Activated T-helper 17 cell treated with anti-CD3 and anti-CD28 coated beads, Interleukin-2, amount 50 U/mL, for 72 hours (primary cell): ENCODE results near the gene THY1. TPM values are rescaled to one million over a fixed set of nuclear protein-coding genes. Genes with fewer than 3 reads are reported as not detected.
A peak's percentile ranks its signal among the peaks of the same experiment; 100 is the strongest.
"Not testable (repeated sequence)": the region's sequence is repeated elsewhere in the genome, so short reads cannot be mapped to it uniquely, and the experiment has no call there.

ENCODE experiments used
- ATAC-seq: fragments of 150-1000 bp; cut with Tn5 transposase; replicated peaks from 2 replicates; pipeline ENCODE4 v1.10.0; 2021; ENCODE audit warnings: mild to moderate bottlenecking, moderate library complexity
- H3K27ac Mint-ChIP-seq: one replicate; pipeline ENCODE4 v1.8.0; 2022; ENCODE audit warnings: mixed read lengths
- H3K27me3 Mint-ChIP-seq: one replicate; pipeline ENCODE4 v1.8.0; 2022; ENCODE audit warnings: mixed read lengths
- H3K36me3 Mint-ChIP-seq: one replicate; pipeline ENCODE4 v1.8.0; 2022; ENCODE audit warnings: low read depth, mild to moderate bottlenecking, mixed read lengths
- H3K4me1 Mint-ChIP-seq: one replicate; pipeline ENCODE4 v1.8.0; 2022; ENCODE audit warnings: mixed read lengths
- H3K4me3 Mint-ChIP-seq: one replicate; pipeline ENCODE4 v1.8.0; 2022; ENCODE audit warnings: mild to moderate bottlenecking, mixed read lengths
- H3K9me3 Mint-ChIP-seq: one replicate; pipeline ENCODE4 v1.8.0; 2022; ENCODE audit warnings: mixed read lengths
- total RNA-seq, 2 donors: library from RNA; stranded (reverse); gene quantifications; one replicate each; pipeline ENCODE4 v1.2.3, GENCODE V29; 2022

THY1 gene
- total RNA-seq, 2 donors from 2014 or later, result 1.1 to 4.7 TPM

- Mint-ChIP-seq H3K27me3 (peaks cover 43% of the 10 kb centered on the region), H3K27ac (no peak overlapping the region), H3K4me1 (no peaks in the 10 kb centered on the region), H3K36me3 (no peaks in the 10 kb centered on the region), H3K4me3 (no peak overlapping the region), H3K9me3 (no peaks in the 10 kb centered on the region)
- ATAC-seq, result no peak
Observed at GRCh38 chr11:119450590-119451326, 27.8 kb upstream of the THY1 start.

- ATAC-seq, result no peak
- Mint-ChIP-seq H3K9me3 (no peaks in the 10 kb centered on the region), H3K27ac (no peak overlapping the region), H3K27me3 (peaks cover 43% of the 10 kb centered on the region), H3K36me3 (no peaks in the 10 kb centered on the region), H3K4me3 (no peak overlapping the region), H3K4me1 (no peaks in the 10 kb centered on the region)
Observed at GRCh38 chr11:119449498-119449897, 26.5 kb upstream of the THY1 start.

GRCh38 chr11:119448380-119448779, 25.4 kb upstream of the THY1 start:
- no peak for ATAC-seq
- Mint-ChIP-seq H3K27ac (no peak overlapping the region), H3K27me3 (peaks cover 38% of the 10 kb centered on the region), H3K36me3 (no peaks in the 10 kb centered on the region), H3K4me3 (no peak overlapping the region), H3K4me1 (no peaks in the 10 kb centered on the region), H3K9me3 (no peaks in the 10 kb centered on the region)

DNA sequence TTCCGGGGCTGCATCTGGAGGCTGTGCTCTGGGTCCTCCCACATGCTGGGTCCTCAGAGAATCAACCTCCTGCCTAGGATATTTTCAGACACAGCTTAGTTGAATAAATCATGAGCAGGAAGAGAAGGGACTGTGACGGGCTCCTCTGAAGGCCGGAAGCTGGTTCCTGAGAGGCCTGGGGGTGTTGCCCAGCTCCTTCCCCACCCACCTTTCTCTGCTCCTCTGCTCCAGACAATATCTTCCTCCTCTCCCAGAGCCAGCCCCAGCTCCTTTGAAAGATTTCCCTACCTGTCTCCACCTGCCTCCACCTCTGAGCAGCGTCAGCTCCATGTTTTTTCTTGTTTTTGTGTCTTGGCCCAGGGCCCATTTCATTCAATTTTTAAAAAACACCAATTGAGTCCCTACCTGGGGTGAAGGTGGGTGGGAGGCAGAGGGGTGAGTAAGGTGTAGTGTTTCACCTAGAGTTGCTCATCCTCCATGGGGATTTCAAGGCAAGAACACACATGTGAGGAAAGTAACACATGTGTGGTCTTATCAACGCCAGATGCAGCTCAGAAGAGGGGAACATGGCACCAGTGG, 24.8 kb upstream of the THY1 start:
- Mint-ChIP-seq H3K36me3 (no peaks in the 10 kb centered on the region), H3K4me3 (no peak overlapping the region), H3K4me1 (no peaks in the 10 kb centered on the region), H3K9me3 (no peaks in the 10 kb centered on the region), H3K27ac (no peak overlapping the region), H3K27me3 (peaks cover 34% of the 10 kb centered on the region)
- no peak for ATAC-seq

DNA sequence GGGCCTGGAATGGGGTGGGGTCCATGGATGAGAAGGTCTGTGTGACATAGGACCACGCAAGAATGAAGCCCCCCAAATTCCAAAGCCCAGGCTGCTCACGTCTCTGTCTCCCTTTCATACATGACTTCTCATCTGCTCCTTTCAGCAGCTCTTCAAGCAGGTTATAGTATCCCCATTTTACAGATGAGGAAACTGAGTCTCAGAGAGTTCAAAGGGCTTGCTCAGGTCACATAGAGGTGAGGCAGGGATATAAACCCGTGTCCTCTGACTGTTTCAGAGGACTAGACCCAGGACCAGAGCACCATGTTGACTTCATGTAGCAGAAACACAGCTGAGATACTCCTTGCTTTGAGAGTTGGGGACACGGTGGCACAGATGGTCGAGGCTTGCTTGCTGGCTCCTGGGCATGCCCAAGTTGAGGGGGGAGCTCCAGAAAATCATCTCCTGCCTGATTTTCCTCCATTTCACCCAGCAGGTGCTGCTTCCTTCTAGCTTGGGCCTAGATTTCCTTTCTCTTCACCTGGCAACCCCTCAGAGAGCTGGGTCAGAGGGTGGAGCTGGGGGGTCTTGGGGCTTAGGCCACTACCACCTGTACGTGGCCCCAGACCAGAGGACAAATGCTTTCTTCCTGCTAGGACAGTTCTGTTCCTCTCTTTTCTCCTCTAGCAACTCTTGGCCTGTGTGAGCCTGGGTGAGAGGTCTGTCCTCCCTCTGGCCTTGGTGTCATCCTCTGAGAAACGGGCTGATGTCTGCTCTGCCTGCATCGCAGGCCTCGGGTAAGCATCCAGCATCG, 24.1 kb upstream of the THY1 start:
- no peaks in the 10 kb centered on the region for H3K36me3 Mint-ChIP-seq
- H3K27me3 Mint-ChIP-seq, result peaks cover 32% of the 10 kb centered on the region
- H3K4me3 Mint-ChIP-seq, result no peak overlapping the region

DNA sequence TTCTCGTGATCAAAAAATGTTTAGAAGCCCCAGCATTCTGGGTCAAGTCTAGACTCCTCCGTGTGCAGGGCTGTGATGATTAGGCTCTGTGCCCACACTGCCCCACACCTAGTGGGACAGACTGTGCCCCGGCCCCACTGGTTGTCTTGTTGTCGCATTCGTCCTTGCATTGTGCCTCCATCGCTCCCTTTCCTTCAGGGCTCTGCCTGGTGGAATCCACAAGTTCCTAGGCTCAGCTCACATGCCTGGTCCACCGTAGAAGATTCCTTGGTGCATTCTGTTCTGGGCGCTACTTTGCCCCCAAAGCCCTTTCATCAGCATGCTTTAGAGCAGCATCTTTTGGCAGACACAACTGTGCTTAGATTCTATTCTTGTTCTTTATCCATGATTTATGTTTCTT, 23.5 kb upstream of the THY1 start:
- peaks cover 32% of the 10 kb centered on the region for H3K27me3 Mint-ChIP-seq
- no peaks in the 10 kb centered on the region for H3K36me3 Mint-ChIP-seq
- no peak overlapping the region for H3K4me3 Mint-ChIP-seq
- H3K4me1 Mint-ChIP-seq, result no peaks in the 10 kb centered on the region
- ATAC-seq, result no peak
- no peaks in the 10 kb centered on the region for H3K9me3 Mint-ChIP-seq
- no peak overlapping the region for H3K27ac Mint-ChIP-seq

More for the DNA sequence above, 24.1 kb upstream of the THY1 start:
- Mint-ChIP-seq H3K27ac (no peak overlapping the region), H3K9me3 (no peaks in the 10 kb centered on the region), H3K4me1 (no peaks in the 10 kb centered on the region)
- no peak for ATAC-seq

DNA sequence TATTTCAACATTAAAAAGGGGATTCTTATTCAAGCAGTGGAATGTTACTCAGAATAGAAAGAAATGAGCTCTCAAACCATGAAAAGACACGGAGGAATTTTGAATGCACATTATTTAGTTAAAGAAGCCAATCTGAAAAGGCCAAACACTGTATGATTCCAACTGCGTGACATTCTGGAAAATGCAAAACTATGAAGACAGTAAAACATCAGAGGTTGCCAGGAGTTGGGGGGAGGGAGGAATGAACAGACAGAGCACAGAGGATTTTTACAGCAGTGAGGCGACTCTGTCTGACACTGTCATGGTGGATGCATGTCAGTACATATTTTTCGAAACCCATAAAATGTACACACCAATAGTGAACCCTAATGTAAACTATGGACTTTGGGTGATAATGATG, 22.9 kb upstream of the THY1 start:
- Mint-ChIP-seq H3K36me3 (no peaks in the 10 kb centered on the region), H3K27me3 (peaks cover 31% of the 10 kb centered on the region), H3K4me3 (no peak overlapping the region), H3K27ac (no peak overlapping the region), H3K9me3 (no peaks in the 10 kb centered on the region), H3K4me1 (peaks cover 3% of the 10 kb centered on the region)
- no peak for ATAC-seq

GRCh38 chr11:119445379-119445778, 22.4 kb upstream of the THY1 start:
- H3K4me1 Mint-ChIP-seq, result peaks cover 3% of the 10 kb centered on the region
- H3K4me3 Mint-ChIP-seq, result no peak overlapping the region
- H3K27ac Mint-ChIP-seq, result no peak overlapping the region
- no peaks in the 10 kb centered on the region for H3K9me3 Mint-ChIP-seq
- no peak for ATAC-seq
- no peaks in the 10 kb centered on the region for H3K36me3 Mint-ChIP-seq
- peaks cover 27% of the 10 kb centered on the region for H3K27me3 Mint-ChIP-seq

DNA sequence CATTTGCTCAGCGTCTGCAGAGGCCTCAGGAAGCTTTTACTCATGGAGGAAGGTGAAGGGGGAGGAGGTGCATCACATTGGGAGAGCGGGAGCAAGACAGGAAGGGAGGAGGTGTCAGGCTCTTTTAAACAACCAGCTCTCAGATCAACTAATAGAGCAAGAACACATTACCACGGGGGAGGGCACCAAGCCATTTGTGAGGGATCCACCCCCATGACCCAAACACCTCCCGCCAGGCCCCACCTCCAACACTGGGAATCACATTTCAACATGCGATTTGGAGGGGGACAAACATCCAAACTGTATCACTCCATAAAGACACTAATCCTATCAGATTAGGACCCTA, 18.9 kb upstream of the THY1 start:
- no peak for ATAC-seq
- H3K4me1 Mint-ChIP-seq, result peaks cover 3% of the 10 kb centered on the region

GRCh38 chr11:119438599-119438998, 15.6 kb upstream of the THY1 start:
- Mint-ChIP-seq H3K9me3 (peaks cover 3% of the 10 kb centered on the region), H3K4me1 (peaks cover 3% of the 10 kb centered on the region), H3K27ac (no peak overlapping the region), H3K36me3 (no peaks in the 10 kb centered on the region), H3K27me3 (peaks cover 11% of the 10 kb centered on the region), H3K4me3 (no peak overlapping the region)
- ATAC-seq, result no peak

More for the DNA sequence above, 18.9 kb upstream of the THY1 start:
- Mint-ChIP-seq H3K9me3 (no peaks in the 10 kb centered on the region), H3K36me3 (no peaks in the 10 kb centered on the region), H3K27ac (no peak overlapping the region), H3K4me3 (no peak overlapping the region), H3K27me3 (peaks cover 18% of the 10 kb centered on the region)

DNA sequence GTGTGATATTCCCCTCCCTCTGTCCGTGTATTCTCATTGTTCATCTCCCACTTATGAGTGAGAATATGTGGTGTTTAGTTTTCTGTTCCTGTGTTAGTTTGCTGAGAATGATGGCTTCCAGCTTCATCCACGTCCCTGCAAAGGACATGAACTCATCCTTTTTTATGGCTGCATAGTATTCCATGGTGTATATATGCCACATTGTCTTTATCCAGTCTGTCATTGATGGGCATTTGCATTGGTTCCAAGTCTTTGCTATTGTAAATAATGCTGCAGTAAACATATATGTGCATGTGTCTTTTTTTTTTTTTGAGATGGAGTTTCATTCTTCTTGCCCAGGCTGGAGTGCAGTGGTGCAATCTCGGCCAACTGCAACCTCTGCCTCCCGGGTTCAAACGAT, 14.5 kb upstream of the THY1 start:
- H3K27me3 Mint-ChIP-seq, H3K36me3 Mint-ChIP-seq, H3K4me3 Mint-ChIP-seq, H3K27ac Mint-ChIP-seq, H3K4me1 Mint-ChIP-seq, ATAC-seq, H3K9me3 Mint-ChIP-seq: not testable (repeated sequence)

- no peak for ATAC-seq
- Mint-ChIP-seq H3K9me3 (peaks cover 3% of the 10 kb centered on the region), H3K27ac (no peak overlapping the region), H3K4me1 (peaks cover 3% of the 10 kb centered on the region), H3K4me3 (no peak overlapping the region), H3K36me3 (no peaks in the 10 kb centered on the region), H3K27me3 (peaks cover 7% of the 10 kb centered on the region)
Observed at GRCh38 chr11:119436711-119437110, 13.7 kb upstream of the THY1 start.

DNA sequence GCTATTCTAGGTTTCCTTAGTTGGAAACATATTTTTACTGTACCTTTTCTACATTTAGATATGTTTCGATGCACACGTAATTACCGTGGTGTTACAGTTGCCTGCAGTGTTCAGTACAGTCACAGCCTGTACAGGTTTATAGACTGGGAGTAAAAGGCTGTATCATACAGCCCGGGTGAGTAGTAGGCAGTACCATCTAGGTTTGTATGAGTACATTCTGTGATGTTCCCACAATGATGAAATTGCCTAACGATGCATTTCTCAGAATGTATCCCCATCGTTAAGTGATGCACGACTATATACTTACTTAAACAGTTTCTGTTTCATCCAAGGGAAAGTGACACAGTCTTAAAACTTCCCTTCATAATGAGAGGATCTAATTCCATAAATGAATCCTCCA, 13.1 kb upstream of the THY1 start:
- H3K4me3 Mint-ChIP-seq, result no peak overlapping the region
- H3K27ac Mint-ChIP-seq, result no peak overlapping the region
- H3K36me3 Mint-ChIP-seq, result no peaks in the 10 kb centered on the region
- peaks cover 12% of the 10 kb centered on the region for H3K27me3 Mint-ChIP-seq
- H3K9me3 Mint-ChIP-seq, result peaks cover 3% of the 10 kb centered on the region
- peak; percentile 62 for ATAC-seq
- peaks cover 2% of the 10 kb centered on the region for H3K4me1 Mint-ChIP-seq

GRCh38 chr11:119434591-119435330, 11.8 kb upstream of the THY1 start:
- H3K9me3 Mint-ChIP-seq, result peaks cover 3% of the 10 kb centered on the region
- peaks cover 20% of the 10 kb centered on the region for H3K27me3 Mint-ChIP-seq
- no peaks in the 10 kb centered on the region for H3K36me3 Mint-ChIP-seq
- H3K4me1 Mint-ChIP-seq, result no peaks in the 10 kb centered on the region
- no peak overlapping the region for H3K27ac Mint-ChIP-seq
- ATAC-seq, result no peak
- no peak overlapping the region for H3K4me3 Mint-ChIP-seq
